Endothelial cell of umbilical vein (primary cell): ENCODE data around the gene FAM83F. TPM values are rescaled to one million over a fixed set of nuclear protein-coding genes. Genes with fewer than 3 reads are reported as not detected.
A peak's percentile ranks its signal among the peaks of the same experiment; 100 is the strongest.

ENCODE experiments used
- BruUV-seq: library from RNA; stranded (reverse); fragments of 400-500 nt; replicated peaks from 2 replicates; lab custom pipeline; 2021; lab: Mats Ljungman, UMichigan
- CTCF ChIA-PET: fragments of 300-600, 350-600 bp; sonication (Branson Sonifier 250); formaldehyde crosslinking; loops from one replicate; lab custom pipeline; 2021; ENCODE audit warnings: antibody characterized with exemption, inconsistent platforms; lab: Charles Lee
- POLR2A ChIA-PET: fragments of 300-600, 350-600 bp; sonication (Branson Sonifier 250); formaldehyde crosslinking; loops from one replicate; lab custom pipeline; 2021; ENCODE audit warnings: antibody characterized with exemption, inconsistent platforms; lab: Charles Lee
- DNase-seq: peaks from one replicate; pipeline ENCODE4 v3.0.0-alpha.2; 2011; ENCODE audit warnings: low read depth, low spot score
- FAIRE-seq: peaks from 2 replicates; lab custom pipeline; 2011; peaks lifted over from hg19 to GRCh38; lab: Jason Lieb, UNC
- H2AFZ ChIP-seq: 2 replicates; pipeline ENCODE4 v1.6.0; 2012; ENCODE audit warnings: low read depth, low read length, control low read depth, inconsistent platforms
- H3K27ac ChIP-seq: 2 replicates; pipeline ENCODE4 v1.5.1; 2011; ENCODE audit warnings: low read depth, mild to moderate bottlenecking, control low read depth, low read length, moderate library complexity; ENCODE audit not compliant: insufficient read depth
- H3K27me3 ChIP-seq, 2 experiments: 2 replicates each; pipeline versions ENCODE4 v1.6.0 to v1.6.1; 2011; ENCODE audit warnings: low read length in 2 of 2, mixed read lengths in 1 of 2; ENCODE audit not compliant: control insufficient read depth in 2 of 2, insufficient read depth in 2 of 2
- H3K36me3 ChIP-seq, 2 experiments: 2 replicates in 1 of 2; 3 replicates in 1 of 2; pipeline ENCODE4 v1.5.1; 2011; ENCODE audit warnings: low read length in 2 of 2, mild to moderate bottlenecking in 1 of 2, moderate library complexity in 1 of 2; ENCODE audit not compliant: control insufficient read depth in 2 of 2, insufficient read depth in 2 of 2; ENCODE audit errors: extremely low read depth in 1 of 2
- H3K4me1 ChIP-seq: 3 replicates; pipeline ENCODE4 v1.5.1; 2011; ENCODE audit warnings: mild to moderate bottlenecking, low read length; ENCODE audit not compliant: control insufficient read depth, insufficient read depth; ENCODE audit errors: extremely low read depth
- H3K4me2 ChIP-seq: 2 replicates; pipeline ENCODE4 v1.6.1; 2011; ENCODE audit warnings: low read length, control low read depth, mixed read lengths; ENCODE audit not compliant: insufficient read depth
- H3K4me3 ChIP-seq, 3 experiments: fragments of 200-600 bp in 1 of 3; sonication (generic), shearing (Covaris generic) in 1 of 3; replicated peaks in 1 of 3; 2 replicates each; pipeline ENCODE4 v1.5.1; 2011 to 2016; ENCODE audit warnings: control low read depth in 3 of 3, low read length in 3 of 3, mild to moderate bottlenecking in 2 of 3, inconsistent platforms in 1 of 3, low read depth in 1 of 3, moderate library complexity in 1 of 3; ENCODE audit not compliant: insufficient read depth in 1 of 3
- H3K79me2 ChIP-seq: 2 replicates; pipeline ENCODE4 v1.6.0; 2012; ENCODE audit warnings: low read length, inconsistent platforms; ENCODE audit not compliant: control insufficient read depth, insufficient read depth
- H3K9ac ChIP-seq: replicated peaks from 2 replicates; pipeline ENCODE3; 2011; ENCODE audit warnings: low read length, control low read depth; ENCODE audit not compliant: insufficient read depth; ENCODE audit errors: extremely low read depth
- H3K9me1 ChIP-seq: replicated peaks from 3 replicates; pipeline ENCODE4 v1.6.0; 2011; ENCODE audit warnings: mild to moderate bottlenecking, low read length; ENCODE audit not compliant: control insufficient read depth, insufficient read depth; ENCODE audit errors: extremely low read depth
- H3K9me3 ChIP-seq: replicated peaks from 2 replicates; pipeline ENCODE4 v1.5.1; 2012; ENCODE audit warnings: low read length, inconsistent platforms; ENCODE audit not compliant: control insufficient read depth, insufficient read depth
- H4K20me1 ChIP-seq: replicated peaks from 2 replicates; pipeline ENCODE3; 2011; ENCODE audit warnings: mild to moderate bottlenecking, low read length; ENCODE audit not compliant: control insufficient read depth, insufficient read depth; ENCODE audit errors: extremely low read depth
- EZH2 ChIP-seq: IDR thresholded peaks from 2 replicates; pipeline ENCODE4 v1.6.1; 2012; ENCODE audit warnings: borderline replicate concordance, low read depth, mild to moderate bottlenecking, moderate library complexity, low read length, inconsistent platforms; ENCODE audit not compliant: severe bottlenecking
- FOS ChIP-seq: IDR thresholded peaks from 2 replicates; pipeline ENCODE4 v1.6.1; 2011; ENCODE audit warnings: mild to moderate bottlenecking, low read length, moderate library complexity, borderline replicate concordance; ENCODE audit not compliant: insufficient read depth
- GATA2 ChIP-seq: IDR thresholded peaks from 2 replicates; pipeline ENCODE4 v1.7.0; 2011; ENCODE audit warnings: low read depth, mild to moderate bottlenecking, moderate library complexity, mixed read lengths, low read length; ENCODE audit not compliant: insufficient read length, insufficient read depth
- dilution Hi-C: fragments of 300-500 bp; cut with MboI; formaldehyde crosslinking; loops from one replicate; pipeline ENCODE4 v1.15.0; 2019; ENCODE audit warnings: low sequenced_read_pairs; ENCODE audit not compliant: extremely low pct_ligation_motif_present
- intact Hi-C: fragments of 100-400 bp; cut with micrococcal nuclease; formaldehyde crosslinking; loops from one replicate; pipeline ENCODE4 v1.10.0; 2022
- polyA plus RNA-seq, 4 experiments: library from polyadenylated mRNA; depleted of rRNA in 3 of 4; stranded (reverse) in 3 of 4; unstranded in 1 of 4; fragments of >200 nt; gene quantifications; 2 replicates each; pipeline versions ENCODE4 v1.2.1 to v1.2.3, GENCODE V29; 2011 to 2012; ENCODE audit warnings: missing spikeins in 1 of 4
- total RNA-seq: library from RNA; stranded (reverse); gene quantifications from 2 replicates; pipeline ENCODE4 v1.2.3, GENCODE V29; 2021

FAM83F gene
- total and polyA plus RNA-seq, 2 donors (not counting 3 experiments of a cell fraction or from before 2014, with no cell fraction given) = not detected

DNA sequence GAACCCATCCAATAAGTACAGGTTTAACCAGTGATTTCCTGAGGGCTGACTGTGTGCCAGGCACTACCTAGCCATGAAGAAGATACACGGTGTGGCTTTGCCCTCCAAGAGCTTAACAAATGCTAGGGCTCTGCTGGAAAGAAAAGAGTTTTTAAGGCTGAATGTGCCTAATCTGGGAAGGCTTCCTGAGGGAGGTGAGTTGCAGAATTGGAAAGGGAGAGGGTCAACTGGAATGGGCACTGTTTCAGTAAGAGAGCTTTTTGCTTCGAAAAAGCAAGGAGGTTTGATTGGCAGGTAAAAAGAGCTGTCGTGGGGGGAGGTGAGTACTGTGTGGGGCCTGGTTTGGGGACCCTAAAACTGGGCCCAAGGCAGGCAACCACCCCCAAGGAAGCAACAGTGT lies 2.7 kb downstream of the FAM83F start:
- Histone ChIP-seq H3K9me1 (no peaks in the 10 kb centered on the region), H3K4me2 (no peak overlapping the region), H4K20me1 (no peaks in the 10 kb centered on the region), H3K4me1 (no peaks in the 10 kb centered on the region), H3K9ac (no peak overlapping the region), H3K4me3 (no peak overlapping the region), H3K79me2 (no peaks in the 10 kb centered on the region), H3K9me3 (no peaks in the 10 kb centered on the region), H3K27ac (no peak overlapping the region), H2AFZ (no peak overlapping the region), H3K36me3 (no peaks in the 10 kb centered on the region), H3K27me3 (peaks cover 22 to 30% of the 10 kb centered on the region in 2 experiments)
- ChIA-PET POLR2A (no interaction called here), CTCF (interaction anchor here (0.9 to 2.4 kb wide), 3 partner anchors 8 to 27 kb away, joined by 3 to 11 read pairs (median 7); no protein-coding TSS in a partner anchor)
- TF ChIP-seq FOS = no peak
- intact Hi-C loops = no loop called here
- DNase-seq (no peak), FAIRE-seq (no peak)
- dilution Hi-C loops = no loop called here
- BruUV-seq = no TSS peak

DNA sequence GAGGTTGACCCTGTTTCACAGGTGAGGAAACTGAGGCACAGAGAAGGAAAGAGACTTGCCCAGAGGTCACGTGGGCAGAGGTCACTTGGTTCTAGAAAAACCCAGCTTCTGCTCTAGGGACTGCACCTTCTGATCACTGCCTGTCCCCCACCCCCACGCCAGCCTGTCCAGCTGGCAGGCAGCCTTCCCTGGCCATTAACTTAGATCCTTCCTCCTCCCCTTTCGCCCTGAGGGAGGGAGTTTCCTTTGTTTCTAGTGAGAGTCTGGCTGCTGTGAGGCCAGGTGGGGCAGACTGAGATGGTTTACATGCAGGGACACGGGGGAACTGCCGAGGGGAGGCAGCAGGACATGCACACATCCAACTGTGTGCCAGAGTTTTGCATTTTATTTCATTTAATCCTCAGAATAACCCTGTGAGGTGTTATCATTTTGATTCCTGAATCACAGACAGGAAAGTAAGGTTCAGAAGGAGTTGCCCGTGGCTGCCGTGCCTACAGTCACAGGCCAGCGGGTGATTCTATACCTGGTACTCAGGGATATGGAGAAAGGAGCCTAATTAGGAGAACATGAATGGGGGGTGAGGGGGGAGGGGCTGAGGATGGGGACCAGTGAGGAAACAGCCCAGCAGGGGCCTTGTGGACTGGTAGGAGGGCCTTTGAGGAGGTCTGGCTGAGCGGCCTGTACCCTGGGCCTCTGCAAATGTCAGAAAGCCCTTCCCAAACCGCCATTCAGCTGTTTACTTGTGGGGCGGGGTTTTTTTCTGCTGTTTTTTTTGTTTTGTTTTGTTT lies 3.4 kb downstream of the FAM83F start:
- H3K79me2 ChIP-seq = no peaks in the 10 kb centered on the region
- H3K9ac ChIP-seq = no peak overlapping the region
- peak; percentile 48 for DNase-seq
- H3K4me2 ChIP-seq = no peak overlapping the region
- intact Hi-C loops = no loop called here
- no peaks in the 10 kb centered on the region for H3K36me3 ChIP-seq
- no peak overlapping the region for H3K4me3 ChIP-seq
- ChIA-PET CTCF (interaction anchor here (2.4 kb wide), 1 partner anchor 26 kb away, joined by 11 read pairs; no protein-coding TSS in a partner anchor), POLR2A (no interaction called here)
- no peaks in the 10 kb centered on the region for H4K20me1 ChIP-seq
- H3K9me3 ChIP-seq = no peaks in the 10 kb centered on the region
- dilution Hi-C loops = no loop called here
- H3K9me1 ChIP-seq = no peaks in the 10 kb centered on the region
- H2AFZ ChIP-seq = no peak overlapping the region
- H3K27ac ChIP-seq = no peak overlapping the region
- peaks cover 22 to 26% of the 10 kb centered on the region in 2 experiments for H3K27me3 ChIP-seq
- no peak for FAIRE-seq
- no TSS peak for BruUV-seq
- TF ChIP-seq GATA2 (no peak), EZH2 (peak; percentile 17)
- no peaks in the 10 kb centered on the region for H3K4me1 ChIP-seq
